Choroid plexus epithelial cell (primary cell): ENCODE measurements around the gene XIAP.
A peak's percentile ranks its signal among the peaks of the same experiment; 100 is the strongest.

ENCODE experiments used
- DNase-seq: peaks from one replicate; pipeline ENCODE4 v3.0.0-alpha.2; 2010; ENCODE audit warnings: low read depth
- H3K4me3 ChIP-seq: 2 replicates; pipeline ENCODE4 v1.5.1; 2011; ENCODE audit warnings: low read depth, mild to moderate bottlenecking, control low read depth, low read length, moderate library complexity
- CTCF ChIP-seq: conservative IDR thresholded peaks from 2 replicates; pipeline ENCODE4 v1.5.1; 2011; ENCODE audit warnings: low read depth, mild to moderate bottlenecking, control low read depth, inconsistent platforms, low read length, moderate library complexity

XIAP gene

GRCh38 chrX:123905332-123905731 is 45.5 kb downstream of the XIAP start:
- DNase-seq = no peak

GRCh38 chrX:123906557-123907316 is 46.9 kb downstream of the XIAP start:
- no peak for TF ChIP-seq CTCF
- no peak for DNase-seq
- H3K4me3 ChIP-seq = no peak overlapping the region

More at GRCh38 chrX:123905332-123905731, 45.5 kb downstream of the XIAP start:
- TF ChIP-seq CTCF = no peak
- no peak overlapping the region for H3K4me3 ChIP-seq

GRCh38 chrX:123909523-123909922 is 49.7 kb downstream of the XIAP start:
- DNase-seq = peak; percentile 51
- no peak overlapping the region for H3K4me3 ChIP-seq
- TF ChIP-seq CTCF = no peak

GRCh38 chrX:123917069-123917468 is 57.2 kb downstream of the XIAP start:
- TF ChIP-seq CTCF = no peak
- no peak overlapping the region for H3K4me3 ChIP-seq

GRCh38 chrX:123918106-123918721 is 58.4 kb downstream of the XIAP start:
- no peak for DNase-seq
- no peak overlapping the region for H3K4me3 ChIP-seq
- no peak for TF ChIP-seq CTCF

More at GRCh38 chrX:123917069-123917468, 57.2 kb downstream of the XIAP start:
- DNase-seq = peak; percentile 11

GRCh38 chrX:123920105-123920785 is 60.4 kb downstream of the XIAP start:
- H3K4me3 ChIP-seq = no peak overlapping the region
- DNase-seq = peak; percentile 79
- TF ChIP-seq CTCF = no peak
